Transverse colon (tissue), 3 donors: ENCODE measurements around the gene OSGIN1.

Experiments used
- CTCF ChIP-seq, 5 experiments: fragments of 200-600 bp in 3 of 5; fragments of 450-650 bp in 2 of 5; sonication (generic) in 3 of 5; IDR thresholded peaks; 1 replicate in 2 of 5; 2 replicates in 3 of 5; pipeline ENCODE4 v1.5.1; 2016 to 2017; ENCODE audit warnings: antibody characterized with exemption in 5 of 5, inconsistent platforms in 3 of 5, mild to moderate bottlenecking in 2 of 5, moderate library complexity in 1 of 5
- POLR2A ChIP-seq: fragments of 450-650 bp; IDR thresholded peaks from one replicate; pipeline ENCODE4 v1.6.1; 2016; ENCODE audit warnings: antibody characterized with exemption, mild to moderate bottlenecking, moderate library complexity

- TF ChIP-seq POLR2A, result no peak
- no peak for TF ChIP-seq CTCF (IDR thresholded peaks at IDR 0.05)
These were observed 45.9 kb upstream of the OSGIN1 start for GRCh38 chr16:83907111-83907510.
